SKM-1 (cell line): ENCODE results near the gene HHIPL1.

Source experiments
- DNase-seq: peaks from one replicate; lab custom pipeline; 2025; ENCODE audit not compliant: unreplicated experiment; lab: John Stamatoyannopoulos, UW

Gene HHIPL1

GRCh38 chr14:99687284-99688209 is 42.6 kb downstream of the HHIPL1 start:
- DNase-seq: no peak

GRCh38 chr14:99688210-99688581 is 43.3 kb downstream of the HHIPL1 start:
- no peak for DNase-seq

- no peak for DNase-seq
Measured at GRCh38 chr14:99688629-99689028, 43.7 kb downstream of the HHIPL1 start.

- no peak for DNase-seq
Measured at GRCh38 chr14:99689266-99690236, 44.6 kb downstream of the HHIPL1 start.

- no peak for DNase-seq
Measured at GRCh38 chr14:99690636-99691035, 45.7 kb downstream of the HHIPL1 start.

- DNase-seq: no peak
Measured at GRCh38 chr14:99691111-99691885, 46.4 kb downstream of the HHIPL1 start.

GRCh38 chr14:99693918-99694317 is 49.0 kb downstream of the HHIPL1 start:
- no peak for DNase-seq

- DNase-seq: no peak
Measured at GRCh38 chr14:99696929-99697328, 52.0 kb downstream of the HHIPL1 start.

- no peak for DNase-seq
Measured at GRCh38 chr14:99698236-99698635, 53.3 kb downstream of the HHIPL1 start.

- DNase-seq: no peak
Measured at GRCh38 chr14:99698642-99699041, 53.7 kb downstream of the HHIPL1 start.

GRCh38 chr14:99699085-99699760 is 54.3 kb downstream of the HHIPL1 start:
- DNase-seq: no peak

- DNase-seq: no peak
Measured at GRCh38 chr14:99699861-99700260, 54.9 kb downstream of the HHIPL1 start.

GRCh38 chr14:99700379-99700778 is 55.5 kb downstream of the HHIPL1 start:
- DNase-seq: no peak

GRCh38 chr14:99701260-99701659 is 56.3 kb downstream of the HHIPL1 start:
- no peak for DNase-seq

- no peak for DNase-seq
Measured at GRCh38 chr14:99702115-99702514, 57.2 kb downstream of the HHIPL1 start.

GRCh38 chr14:99703381-99703780 is 58.5 kb downstream of the HHIPL1 start:
- no peak for DNase-seq

- no peak for DNase-seq
Measured at GRCh38 chr14:99704037-99704436, 59.1 kb downstream of the HHIPL1 start.

GRCh38 chr14:99706107-99706900 is 61.4 kb downstream of the HHIPL1 start:
- no peak for DNase-seq

- no peak for DNase-seq
Measured at GRCh38 chr14:99707420-99707819, 62.5 kb downstream of the HHIPL1 start.

- no peak for DNase-seq
Measured at GRCh38 chr14:99707921-99708320, 63.0 kb downstream of the HHIPL1 start.
